ENCODE measurements around the gene FBXO2.

The FBXO2 gene

DNA sequence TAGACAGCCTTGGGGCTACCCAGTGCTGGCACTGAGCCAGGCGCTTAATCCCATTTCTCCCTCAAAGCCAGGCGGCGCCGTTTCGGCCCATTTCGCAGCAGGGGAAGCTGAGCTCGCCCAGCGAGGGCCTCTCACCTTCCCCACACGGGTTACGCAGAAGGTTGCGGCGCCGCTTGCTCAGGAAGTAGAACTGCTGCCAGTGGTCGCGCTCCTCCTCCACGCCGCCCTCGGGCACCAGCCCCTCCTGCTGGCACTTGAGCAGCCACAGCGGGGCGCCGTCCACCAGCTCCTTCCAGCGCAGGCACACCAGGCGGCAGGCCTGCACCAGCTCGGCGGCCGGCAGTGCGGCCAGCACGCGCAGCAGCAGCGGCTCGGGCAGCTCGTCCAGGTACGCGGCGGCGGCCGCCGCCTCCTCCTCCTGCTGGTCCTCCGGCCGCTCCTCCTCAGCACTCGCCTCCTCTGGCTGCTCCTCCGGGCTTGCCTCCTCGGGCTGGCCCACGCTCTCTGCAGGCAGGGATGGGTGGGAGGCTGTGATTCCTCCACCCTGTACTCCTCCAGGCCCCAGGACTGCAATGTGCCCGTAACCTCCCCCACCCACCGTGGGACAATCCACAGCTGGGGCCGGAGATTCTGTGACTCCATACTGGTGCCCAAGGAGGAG, 3.8 kb downstream of the FBXO2 start:
- H3K27ac ChIP-seq: peak overlapping the region; percentile 52; the same call in 1 of the 2 replicates

DNA sequence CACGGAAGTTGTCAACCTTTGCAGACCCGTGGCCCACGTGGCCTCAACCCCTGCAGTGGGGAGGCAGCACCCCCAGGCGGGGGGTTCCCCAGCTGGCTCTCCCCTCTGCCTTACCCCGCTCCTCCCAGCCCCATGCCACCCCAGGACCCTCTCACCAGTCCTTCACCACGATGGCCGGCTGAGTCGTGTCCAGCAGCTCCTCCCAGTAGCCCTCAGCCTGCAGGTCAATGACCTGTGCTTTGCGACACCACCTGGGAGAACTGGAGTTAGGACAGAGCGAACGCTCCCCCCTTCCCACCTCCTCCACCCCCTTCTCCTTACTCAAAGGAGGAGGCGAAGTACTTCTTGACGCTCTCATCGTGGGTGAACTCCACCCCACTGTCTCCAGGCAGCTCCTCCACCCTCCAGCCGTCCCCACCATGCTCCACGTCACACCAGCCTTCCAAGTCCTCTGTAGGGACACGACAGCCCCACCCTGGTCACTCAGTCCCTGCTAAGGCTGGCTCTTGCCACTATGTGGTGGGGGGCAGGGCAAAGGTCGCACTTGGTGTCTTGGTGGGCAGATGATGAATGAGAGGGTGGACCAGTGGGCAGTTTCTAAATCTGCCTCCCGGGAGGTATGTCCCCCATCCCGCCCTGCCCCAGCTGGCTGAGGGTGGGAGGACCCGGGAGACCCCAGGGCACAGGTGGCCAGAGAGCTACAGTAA, 4.5 kb downstream of the FBXO2 start:
- TF ChIP-seq, protein P1, sequence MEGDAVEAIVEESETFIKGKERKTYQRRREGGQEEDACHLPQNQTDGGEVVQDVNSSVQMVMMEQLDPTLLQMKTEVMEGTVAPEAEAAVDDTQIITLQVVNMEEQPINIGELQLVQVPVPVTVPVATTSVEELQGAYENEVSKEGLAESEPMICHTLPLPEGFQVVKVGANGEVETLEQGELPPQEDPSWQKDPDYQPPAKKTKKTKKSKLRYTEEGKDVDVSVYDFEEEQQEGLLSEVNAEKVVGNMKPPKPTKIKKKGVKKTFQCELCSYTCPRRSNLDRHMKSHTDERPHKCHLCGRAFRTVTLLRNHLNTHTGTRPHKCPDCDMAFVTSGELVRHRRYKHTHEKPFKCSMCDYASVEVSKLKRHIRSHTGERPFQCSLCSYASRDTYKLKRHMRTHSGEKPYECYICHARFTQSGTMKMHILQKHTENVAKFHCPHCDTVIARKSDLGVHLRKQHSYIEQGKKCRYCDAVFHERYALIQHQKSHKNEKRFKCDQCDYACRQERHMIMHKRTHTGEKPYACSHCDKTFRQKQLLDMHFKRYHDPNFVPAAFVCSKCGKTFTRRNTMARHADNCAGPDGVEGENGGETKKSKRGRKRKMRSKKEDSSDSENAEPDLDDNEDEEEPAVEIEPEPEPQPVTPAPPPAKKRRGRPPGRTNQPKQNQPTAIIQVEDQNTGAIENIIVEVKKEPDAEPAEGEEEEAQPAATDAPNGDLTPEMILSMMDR (conservative IDR thresholded peaks at IDR 0.05): no peak
- peak overlapping the region; percentile 52; the same call in 1 of the 2 replicates for H3K27ac ChIP-seq

More for the DNA sequence above, 3.8 kb downstream of the FBXO2 start:
- TF ChIP-seq, protein P1 (conservative IDR thresholded peaks at IDR 0.05): peak; percentile 88

DNA sequence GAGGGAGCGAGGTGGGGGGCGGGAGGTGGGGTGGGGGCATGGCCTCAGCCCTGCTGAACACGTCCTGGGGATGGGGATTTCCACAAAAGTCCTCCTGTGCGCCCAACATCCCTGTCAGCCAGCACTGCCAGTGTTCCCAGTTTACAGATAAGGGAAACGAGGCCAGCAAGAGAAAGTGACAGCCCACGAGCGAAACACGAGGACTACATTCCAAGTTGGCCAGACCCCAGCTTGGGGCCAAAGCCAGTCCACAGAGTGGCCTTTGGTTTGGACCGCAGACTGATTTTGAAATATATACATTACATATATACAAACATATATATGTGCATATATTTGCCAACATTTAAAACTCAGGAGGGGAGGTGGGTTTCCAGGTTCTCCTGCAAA, 5.0 kb downstream of the FBXO2 start:
- TF ChIP-seq, protein P1 (conservative IDR thresholded peaks at IDR 0.05): no peak
- no peak overlapping the region for H3K27ac ChIP-seq

GRCh38 chr1:11648732-11649158, 5.5 kb downstream of the FBXO2 start:
- no peak overlapping the region for H3K27ac ChIP-seq
- TF ChIP-seq, protein P1 (conservative IDR thresholded peaks at IDR 0.05): no peak

DNA sequence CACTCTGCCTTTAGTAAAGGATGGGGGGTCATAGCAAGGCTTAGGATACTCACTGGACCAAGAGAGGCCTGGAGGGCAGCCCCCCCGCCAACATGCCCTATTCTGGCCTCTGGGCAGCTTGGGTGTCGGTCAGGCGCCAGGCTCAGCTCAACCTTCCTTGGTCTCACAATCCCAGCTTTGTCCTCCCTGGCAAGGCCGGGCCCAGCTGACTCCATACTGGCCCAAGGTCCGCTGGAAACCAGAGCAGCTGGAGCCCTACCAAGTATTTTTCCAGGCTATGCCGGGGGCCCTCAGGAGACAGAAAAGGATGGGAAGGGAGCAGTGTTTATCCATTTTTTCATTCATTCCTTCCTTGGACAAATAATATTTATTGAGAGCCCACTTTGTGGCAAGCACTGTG, 6.2 kb downstream of the FBXO2 start:
- no peak overlapping the region for H3K27ac ChIP-seq
- TF ChIP-seq, protein P1 (conservative IDR thresholded peaks at IDR 0.05): no peak

DNA sequence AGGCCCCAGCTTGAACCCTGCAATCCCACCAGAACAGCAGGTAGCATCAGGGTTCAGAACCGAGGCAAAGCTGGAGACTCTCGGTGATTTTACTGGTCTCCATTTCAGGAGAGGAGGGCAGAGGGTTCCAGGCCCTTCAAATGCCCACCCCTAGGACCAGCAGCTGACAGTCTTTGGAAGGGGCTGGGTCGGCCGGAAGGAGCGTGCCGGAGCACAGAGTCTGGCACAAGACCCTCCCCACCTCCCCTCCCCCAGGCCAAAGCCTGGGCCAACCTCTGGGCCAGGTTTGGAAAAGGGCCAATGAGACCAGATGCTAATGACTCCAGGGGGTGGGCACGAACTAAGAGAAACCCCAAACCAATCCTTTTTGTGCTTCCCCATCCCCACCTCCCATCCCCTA, 6.9 kb downstream of the FBXO2 start:
- no peak overlapping the region for H3K27ac ChIP-seq
- TF ChIP-seq, protein P1 (conservative IDR thresholded peaks at IDR 0.05): no peak

GRCh38 chr1:11646317-11646716, 7.9 kb downstream of the FBXO2 start:
- H3K27ac ChIP-seq: no peak overlapping the region
- TF ChIP-seq, protein P1 (conservative IDR thresholded peaks at IDR 0.05): no peak

Data from VCaP (cell line).